HG03103 (cell line): ENCODE results near the gene DNAAF1.

Experiments
- ATAC-seq: cut with Tn5 transposase; IDR thresholded peaks from one replicate; pipeline ENCODE4 v1.9.1; 2021; ENCODE audit warnings: low read depth; ENCODE audit not compliant: unreplicated experiment

The DNAAF1 gene

DNA sequence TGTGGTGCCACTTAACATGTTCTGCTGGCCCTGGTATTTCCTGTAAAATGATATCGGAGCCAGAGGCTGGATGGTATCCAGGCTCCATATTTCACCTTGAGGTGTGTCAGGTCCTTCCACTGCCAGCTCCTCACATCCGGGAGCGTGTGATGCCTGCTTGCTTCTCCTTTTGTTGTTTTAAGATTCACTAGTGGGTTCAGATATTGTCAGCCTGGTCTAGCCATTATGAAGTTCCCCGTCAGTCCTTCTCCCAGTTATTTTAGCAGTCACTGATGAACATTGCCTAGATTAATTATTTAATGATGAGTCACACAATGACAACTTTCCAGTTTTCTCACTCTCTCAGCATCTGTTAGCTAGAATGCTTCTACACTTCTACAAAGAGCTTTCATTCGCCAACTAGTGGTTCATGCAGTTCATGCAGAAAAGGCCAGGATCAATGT is 11.3 kb downstream of the DNAAF1 start:
- ATAC-seq, result no peak

DNA sequence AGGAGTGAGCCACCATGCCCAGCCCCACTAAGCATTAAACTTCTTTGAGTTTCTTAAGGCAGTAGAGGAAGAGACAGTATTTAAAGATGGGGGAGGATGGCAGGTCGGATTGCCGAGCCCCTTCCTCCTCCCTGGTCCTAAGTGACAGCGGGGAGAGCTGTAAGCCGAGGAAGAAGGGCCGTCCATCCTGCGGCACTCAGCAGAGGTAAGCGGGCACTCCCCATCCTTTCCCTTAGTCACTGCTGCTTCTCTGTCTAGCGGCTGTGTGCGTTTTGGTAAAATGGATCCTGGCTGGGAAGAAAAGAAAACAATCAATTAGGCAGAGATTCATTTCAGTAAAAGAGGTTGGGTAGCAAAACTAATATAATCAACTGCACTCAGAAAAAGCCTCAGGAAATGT is 13.9 kb downstream of the DNAAF1 start:
- no peak for ATAC-seq

DNA sequence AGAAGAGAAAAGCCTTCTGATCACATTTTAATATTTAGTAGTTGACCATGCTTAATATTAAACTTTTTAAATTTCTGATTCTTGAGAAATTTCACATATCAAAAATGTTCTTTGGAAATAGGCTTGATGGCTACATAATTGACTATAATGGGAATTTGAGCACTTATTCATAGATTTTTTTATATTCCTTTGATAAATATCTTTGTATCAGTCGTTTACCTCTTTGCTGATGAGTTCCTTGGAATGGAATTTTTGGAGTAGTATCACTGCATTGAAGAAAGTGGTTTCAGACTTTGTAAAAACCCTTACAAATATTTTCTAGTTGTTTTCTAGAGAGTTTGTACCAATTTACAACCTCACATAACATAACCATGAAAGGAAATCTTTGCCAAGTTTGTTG is 14.7 kb downstream of the DNAAF1 start:
- no peak for ATAC-seq

DNA sequence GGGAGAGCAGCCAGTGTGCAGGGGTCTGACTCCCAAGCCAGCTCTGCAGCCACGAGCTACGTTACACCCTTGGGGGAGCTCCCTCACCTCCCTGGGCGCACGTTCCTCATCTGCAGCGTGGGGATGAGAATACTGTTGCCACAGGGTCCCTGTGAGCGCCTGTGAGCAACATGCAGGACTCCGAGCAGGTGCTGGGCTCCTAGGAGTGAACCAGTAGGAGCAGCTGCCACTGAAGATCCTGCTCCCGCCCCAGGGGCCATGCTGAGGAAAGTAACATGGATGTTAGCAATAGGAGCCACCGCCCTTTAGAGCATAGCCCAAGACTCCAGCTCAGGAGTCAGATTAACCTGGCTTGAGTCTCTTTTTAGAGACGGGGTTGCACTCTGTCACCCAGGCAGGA is 15.9 kb downstream of the DNAAF1 start:
- ATAC-seq, result no peak

DNA sequence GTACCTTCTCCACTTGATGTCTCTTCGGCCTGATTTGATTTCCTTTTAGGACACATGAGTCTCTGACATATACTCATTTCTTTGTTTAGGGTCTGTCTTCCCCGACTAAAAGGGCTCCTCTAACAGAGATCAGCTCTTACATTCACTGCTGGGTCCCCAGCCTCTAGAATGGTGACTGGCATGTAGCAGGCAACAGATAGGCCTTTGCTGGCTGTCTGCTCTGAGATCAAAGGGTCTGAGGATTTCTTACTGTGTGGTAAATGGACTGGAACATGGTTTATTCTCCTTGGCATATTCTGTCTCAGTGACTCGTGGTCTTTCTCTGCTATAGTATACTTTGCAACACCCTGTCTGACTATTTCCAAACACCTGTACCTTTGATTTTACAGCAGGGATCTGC is 16.7 kb downstream of the DNAAF1 start:
- ATAC-seq, result no peak

DNA sequence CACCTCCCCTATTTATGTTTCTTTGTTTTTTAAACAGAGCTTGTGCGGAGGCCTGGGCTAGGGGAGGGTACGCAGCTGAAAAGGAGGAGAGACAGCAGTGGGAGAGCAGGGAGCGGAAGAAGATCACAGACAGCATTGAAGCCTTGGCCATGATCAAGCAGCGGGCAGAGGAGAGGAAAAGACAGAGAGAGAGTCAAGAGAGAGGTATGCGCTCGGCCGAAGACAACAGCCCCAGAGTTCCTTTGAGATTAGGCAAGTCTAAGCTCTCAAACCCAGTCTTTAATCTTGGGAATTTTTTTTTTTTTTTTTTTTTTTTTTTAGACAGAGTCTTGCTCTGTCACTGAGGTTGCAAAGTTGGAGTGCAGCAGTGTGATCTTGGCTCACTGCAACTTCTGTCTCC is 20.6 kb downstream of the DNAAF1 start:
- no peak for ATAC-seq

DNA sequence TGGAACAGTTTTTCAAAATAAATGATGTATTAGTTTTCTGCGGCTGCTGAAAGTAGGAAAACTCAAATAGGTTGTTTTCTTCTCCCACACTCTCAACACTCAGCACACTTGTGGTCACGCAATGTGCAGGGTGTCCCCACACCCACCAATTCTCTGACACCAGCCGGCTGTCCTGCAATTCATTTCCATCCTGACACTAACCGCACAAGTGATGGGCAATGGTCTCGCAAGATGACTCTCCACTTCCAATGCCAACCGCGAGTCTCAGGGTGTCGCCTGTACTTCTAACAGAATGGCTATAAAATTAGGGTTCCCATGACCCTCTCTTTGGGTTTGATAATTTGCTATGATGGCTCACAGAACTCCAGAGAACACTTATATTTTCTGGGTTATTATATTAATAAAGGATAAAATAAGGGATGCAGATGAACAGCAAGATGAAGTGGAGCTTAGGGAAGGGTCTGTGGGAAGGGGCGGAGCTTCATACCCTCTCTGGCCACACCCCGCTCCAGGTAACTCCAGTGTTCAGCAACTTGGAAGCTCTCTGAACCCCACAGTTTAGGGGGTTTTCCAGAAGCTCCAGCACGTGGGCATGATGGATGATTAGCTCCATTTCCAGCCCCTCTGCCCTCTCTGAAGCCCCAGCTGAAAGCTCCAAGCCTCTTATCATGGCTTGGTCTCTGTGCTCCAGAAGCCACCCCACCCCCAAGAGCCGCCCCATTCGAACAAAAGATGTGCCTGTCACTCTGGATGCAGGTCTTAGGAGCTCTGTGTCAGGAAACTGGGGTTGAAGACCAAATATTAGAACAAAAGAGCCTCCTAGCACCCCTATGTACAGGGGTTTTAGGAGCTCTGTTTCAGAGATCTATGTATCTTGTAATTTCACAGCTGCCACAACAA is 21.9 kb downstream of the DNAAF1 start:
- no peak for ATAC-seq

DNA sequence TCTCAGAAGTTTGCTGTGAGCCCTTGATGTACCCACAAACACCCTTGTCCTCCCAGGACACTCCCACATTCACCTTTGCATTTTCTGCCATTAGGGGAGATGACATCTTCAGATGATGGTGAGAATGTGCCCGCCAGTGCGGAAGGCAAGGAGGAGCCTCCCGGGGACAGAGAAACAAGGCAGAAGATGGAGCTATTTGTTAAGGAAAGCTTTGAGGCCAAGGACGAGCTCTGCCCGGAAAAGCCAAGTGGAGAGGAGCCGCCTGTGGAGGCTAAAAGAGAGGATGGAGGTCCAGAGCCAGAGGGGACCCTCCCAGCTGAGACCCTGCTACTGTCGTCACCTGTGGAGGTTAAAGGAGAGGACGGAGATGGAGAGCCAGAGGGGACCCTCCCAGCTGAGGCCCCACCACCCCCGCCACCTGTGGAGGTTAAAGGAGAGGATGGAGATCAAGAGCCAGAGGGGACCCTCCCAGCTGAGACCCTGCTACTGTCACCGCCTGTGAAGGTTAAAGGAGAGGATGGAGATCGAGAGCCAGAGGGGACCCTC is 24.7 kb downstream of the DNAAF1 start:
- ATAC-seq, result no peak

DNA sequence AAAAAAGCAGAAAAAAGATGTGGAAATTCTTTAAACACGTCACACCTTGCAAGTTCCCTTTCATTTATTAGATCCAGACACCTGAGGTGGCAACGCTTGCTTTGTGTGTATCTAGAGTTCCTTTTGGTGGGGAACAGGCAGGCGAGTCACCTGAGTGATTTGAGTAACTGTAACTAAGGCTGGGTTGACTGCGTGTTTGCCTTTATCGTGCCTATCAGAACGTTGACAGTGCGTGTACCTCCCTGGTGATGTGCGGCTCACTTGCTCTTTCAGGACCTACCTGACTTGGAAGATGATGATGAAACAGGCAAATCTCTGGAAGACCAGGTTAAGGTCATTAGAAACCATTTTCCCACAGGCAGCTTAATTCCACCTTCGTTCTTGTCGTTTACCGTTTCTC is 29.3 kb downstream of the DNAAF1 start:
- no peak for ATAC-seq

DNA sequence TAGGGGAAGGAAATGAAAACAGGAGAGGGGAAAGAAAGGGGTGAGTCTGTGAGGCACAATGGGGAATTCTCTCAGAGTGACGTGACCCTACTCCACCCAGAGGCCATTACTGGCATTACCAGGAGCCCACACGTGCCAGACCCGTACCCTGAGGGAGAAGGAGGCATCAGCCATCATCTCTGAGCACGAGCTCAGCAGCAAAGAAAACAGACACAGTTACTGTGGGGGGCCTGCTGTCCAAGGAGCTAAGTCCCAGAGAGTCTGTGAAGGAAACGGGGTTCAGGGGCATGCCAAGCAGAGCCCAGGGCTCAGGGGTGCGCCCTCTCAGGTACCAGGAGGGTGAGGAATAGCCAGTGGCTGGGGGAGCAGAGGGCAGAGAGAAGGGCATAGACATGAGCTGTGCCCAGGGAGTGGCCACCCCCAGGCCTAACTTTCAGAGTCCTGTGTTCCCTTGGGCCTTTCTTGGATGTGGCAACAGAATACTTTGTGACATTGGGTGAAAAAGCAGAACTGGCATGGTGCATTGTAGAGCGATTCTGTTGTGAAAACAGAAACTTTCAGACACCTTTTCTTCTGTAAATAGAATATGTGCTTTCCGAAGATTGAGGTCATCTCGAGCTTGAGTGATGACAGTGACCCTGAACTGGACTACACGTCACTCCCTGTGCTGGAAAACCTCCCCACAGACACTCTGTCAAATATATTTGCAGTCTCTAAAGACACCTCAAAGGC is 30.4 kb downstream of the DNAAF1 start:
- ATAC-seq, result peak; percentile 78

DNA sequence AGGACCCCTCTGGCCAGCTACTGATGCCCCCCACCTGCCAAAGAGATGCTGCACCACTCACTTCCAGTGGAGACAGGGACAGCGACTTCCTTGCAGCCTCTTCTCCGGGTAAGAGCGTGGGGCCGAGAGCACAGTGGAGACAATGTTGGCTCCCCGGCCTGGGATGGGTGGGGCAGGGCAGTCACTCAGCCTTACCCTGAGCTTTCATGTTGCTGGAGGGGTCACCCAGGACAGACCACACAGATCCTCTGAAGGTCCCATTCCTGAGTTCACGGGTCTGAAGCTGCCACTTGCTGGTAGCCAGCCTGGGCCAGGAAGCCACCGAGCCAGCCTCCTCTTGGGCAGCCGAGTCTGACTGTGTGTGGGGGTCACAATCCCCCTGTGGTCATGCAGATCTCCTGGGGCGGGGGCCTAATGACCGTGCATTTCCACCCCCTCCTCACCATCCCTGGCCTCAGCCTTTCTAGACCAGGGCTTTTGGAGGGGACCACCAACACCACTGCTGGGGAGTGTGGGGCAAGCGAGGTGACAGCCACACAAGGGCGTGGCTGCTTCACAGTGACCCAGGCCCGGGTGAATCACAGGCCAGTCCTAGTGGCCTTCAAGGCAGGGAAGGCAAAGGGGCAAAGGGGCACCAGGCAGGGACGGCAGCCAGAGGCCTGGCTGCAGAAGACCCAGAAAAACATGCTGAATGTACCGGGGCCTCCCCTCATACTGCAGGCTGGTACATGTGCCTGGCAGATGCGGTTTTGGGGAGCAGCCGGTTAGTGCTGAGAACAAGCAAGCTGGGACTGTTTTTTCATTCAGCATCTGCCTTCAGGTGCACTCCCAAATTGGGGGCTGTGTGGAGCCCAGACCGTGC is 31.3 kb downstream of the DNAAF1 start:
- ATAC-seq, result no peak

DNA sequence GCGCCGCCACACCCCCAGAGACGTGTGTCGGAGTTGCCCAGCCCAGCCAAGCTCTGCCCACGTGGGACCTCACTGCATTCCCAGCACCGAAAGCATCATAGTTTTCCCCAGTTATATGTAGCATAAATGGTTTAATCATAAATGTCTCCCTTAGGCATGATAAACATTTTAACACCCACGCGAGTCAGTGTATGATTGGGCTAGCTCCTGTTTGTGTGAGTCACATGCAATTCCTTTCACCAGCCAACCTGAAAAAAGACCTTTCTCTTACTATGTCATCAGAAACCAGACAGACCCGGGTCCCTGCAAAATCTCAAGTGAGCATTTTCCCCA is 32.6 kb downstream of the DNAAF1 start:
- ATAC-seq, result no peak

DNA sequence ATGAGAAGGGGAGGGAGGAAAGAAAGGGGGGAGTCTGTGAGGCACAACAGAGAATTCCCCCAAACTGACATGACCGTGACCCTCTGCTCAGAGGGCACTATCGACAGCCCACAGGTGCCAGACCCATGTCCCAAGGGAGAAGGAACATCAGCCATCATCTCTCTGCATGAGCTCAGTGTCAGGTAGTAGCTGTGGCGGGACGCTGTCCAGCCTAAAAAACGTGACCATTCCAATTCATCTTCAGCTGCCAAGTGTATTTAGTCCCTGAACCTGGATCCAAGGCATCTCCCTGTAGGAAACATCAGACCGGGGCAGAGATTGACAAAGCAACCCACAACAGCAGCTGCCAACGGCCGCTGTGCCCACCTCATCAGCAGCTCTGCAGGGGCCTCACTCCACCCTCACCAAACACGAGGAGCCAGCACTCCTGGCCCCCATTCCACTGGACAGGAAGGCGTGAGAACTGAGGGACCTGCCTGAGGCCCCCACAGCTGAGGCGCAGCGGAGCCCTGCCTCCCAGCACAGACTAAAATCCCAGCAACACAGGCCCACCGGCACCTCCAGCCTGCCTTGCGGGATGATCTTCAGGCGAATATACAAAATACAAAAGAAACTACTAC is 33.1 kb downstream of the DNAAF1 start:
- no peak for ATAC-seq

DNA sequence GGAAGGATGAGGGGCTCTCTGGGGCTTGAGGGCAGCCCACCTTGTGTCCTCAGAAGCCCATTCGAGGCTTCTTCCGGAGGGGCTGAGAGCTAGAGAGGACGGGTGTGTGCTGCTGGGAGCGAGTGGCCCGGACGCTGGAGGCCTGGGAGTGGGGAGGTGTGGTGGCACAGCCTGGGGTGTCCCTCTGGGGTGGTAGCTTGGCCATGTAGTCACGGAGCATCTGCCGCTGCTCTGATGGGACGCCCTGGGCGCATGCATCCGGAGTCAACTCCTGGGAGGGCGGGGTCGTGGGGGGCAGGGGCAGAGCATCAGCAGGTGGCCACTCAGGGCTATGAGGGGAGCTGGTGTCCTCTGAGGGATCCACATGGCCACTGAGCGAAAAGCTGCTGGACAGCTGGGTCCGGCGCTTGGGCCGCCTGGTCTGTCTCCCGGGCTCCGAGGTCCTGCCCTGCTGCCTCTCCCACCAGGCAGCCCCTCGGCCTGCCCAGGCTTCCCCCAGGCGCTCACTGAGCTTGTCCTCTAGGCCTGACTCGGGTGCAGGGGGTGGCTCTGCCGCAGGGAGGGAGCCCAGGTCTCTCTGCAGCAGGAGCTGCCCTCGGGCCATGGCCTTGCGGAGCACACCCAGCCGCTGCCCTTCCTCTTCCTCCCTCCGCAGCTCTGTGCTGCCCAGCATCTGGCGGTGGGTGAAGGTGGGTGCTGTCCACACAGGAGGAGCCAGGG is 33.9 kb downstream of the DNAAF1 start:
- no peak for ATAC-seq

DNA sequence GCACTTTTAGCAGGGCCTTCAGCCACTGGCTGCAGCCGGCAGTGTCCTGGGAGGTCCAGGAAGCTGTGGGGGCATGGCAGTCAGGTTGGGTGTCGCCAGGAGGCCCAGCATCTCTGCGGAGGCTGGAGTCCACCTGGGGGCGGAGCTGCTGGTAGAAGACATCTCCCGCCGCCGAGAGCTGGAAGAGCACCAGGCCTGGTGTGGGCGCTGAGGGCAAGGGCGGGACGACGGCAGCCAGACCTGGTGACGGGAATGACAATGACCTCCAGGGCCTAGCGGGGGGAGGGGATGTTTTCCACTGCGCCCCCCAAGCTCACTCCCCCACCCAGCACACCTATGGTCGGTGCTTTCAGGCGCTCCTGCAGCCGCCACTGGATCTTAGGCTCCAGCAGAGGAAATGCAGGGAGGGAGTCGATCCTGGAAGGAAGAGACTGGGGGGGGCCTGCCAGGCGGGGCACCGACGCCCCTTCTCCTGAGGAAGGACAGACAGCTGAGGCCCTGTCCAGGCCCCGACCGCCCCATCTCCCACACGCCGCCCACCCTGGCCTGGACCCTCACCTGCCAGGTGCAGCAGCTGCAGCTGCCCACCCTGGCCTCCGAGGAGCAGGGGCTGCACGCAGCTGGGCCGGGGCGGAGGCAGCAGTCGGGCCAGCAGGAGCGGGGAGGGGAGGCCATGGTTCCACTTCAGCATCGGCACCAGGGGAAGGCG is 34.7 kb downstream of the DNAAF1 start:
- ATAC-seq, result no peak

DNA sequence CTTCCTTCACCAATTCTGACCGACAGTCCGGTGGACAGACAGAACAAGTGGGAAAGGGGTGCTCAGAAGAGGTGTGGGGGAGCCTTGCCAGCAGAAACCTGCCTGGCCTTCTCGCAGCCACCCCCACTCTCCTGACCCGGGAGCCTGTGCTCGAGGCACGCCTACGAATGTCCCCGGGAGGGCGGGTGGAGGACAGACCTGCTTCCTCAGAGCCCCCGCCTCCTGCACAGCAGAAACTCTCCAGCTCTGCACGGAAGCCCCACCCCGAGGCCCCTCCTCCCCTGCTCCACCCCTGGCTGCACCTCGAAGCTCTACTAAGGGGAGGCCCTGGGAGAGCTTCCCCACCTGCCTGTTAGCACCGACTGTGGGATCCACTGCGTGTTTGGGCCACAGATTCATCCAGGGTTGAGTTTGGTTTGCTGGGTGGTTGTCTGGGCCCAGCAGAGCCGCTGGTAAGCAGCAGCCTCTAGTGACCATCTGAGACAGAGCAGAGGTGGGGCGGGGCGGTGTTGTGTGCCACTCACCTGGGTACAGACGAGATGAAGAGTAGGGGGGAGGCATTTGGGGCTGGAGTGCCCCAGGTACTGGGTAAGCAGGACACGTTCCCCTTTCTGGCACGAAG is 35.5 kb downstream of the DNAAF1 start:
- no peak for ATAC-seq

DNA sequence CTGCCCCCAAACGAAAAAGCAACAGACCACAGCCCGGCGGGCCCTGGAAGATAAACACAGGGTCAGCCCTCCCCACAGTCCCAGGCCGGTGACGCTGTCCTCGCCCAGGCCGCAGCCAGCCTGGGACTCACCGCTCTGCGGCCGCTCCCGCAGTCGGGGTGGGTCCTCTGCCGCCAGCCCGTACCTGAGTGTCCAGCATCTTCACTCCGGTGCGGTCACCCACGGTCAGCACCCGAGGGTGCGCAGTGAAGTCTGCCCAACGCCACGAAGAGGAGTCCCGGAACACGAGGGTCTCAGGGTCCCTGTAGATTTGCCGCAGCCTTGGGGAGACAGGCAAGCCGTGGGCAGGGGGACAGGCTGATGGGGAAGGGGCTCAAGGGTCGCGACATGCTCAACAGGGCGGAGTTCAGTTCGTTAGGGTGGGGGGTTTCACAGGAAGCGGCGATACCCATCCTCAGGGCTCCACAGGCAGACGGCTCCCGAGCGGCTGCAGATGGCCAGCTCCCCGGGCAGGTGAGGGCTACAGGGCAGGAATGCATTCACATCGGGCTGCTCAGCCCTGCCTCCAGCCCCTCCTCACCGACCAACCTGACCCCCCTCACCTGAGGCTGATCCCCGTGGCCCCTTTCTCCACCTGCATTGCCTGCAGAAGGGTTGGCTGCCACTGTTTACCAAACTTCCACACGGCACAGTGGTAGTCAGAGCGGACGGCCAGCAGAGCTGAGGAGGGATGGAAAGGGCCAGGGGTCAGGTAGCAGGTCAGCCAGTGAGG is 36.2 kb downstream of the DNAAF1 start:
- ATAC-seq, result no peak

DNA sequence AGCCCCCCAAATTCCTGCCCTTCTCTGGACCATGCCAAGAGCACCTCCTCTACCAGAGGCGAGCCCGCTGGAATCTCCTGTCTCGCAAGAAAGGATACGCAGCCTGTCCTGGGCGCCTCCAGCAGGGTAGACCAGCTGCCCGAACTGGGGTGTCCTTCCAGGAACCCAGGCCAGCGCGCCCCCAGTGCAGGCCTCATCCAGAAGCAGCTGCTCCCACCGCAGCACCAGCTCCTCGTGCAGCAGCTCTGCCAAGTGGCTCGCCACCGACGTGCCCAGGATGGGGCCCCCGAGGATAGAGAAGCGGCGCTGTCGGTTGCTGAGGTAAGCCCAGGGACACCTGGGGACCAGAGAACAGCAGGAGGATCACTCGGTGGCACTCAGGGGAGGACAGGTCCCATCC is 37.0 kb downstream of the DNAAF1 start:
- ATAC-seq, result no peak
